Measurements from ENCODE around the gene PLXNA2.

The PLXNA2 gene

GRCh38 chr1:208157769-208158168 lies 86.4 kb downstream of the PLXNA2 start:
- Mint-ChIP-seq H3K27me3 (ENCODE audit: low read depth) (peaks cover 18% of the 10 kb centered on the region), H3K27ac (peak overlapping the region; percentile 87 to 97 (median 94)), H3K4me1 (peaks cover 84% of the 10 kb centered on the region)

GRCh38 chr1:208156741-208157140 lies 87.4 kb downstream of the PLXNA2 start:
- Mint-ChIP-seq H3K36me3 (ENCODE audit: low read depth) (no peaks in the 10 kb centered on the region), H3K27ac (peak overlapping the region in 2 of 3 experiments; percentile 87 to 94), H3K4me1 (peaks cover 74% of the 10 kb centered on the region), H3K9me3 (no peaks in the 10 kb centered on the region), H3K27me3 (ENCODE audit: low read depth) (peaks cover 21% of the 10 kb centered on the region), H3K4me3 (no peak overlapping the region)
- TF ChIP-seq CTCF (IDR thresholded peaks at IDR 0.05; ENCODE audit: unreplicated experiment in 3 of 3) = no peak

More at GRCh38 chr1:208157769-208158168, 86.4 kb downstream of the PLXNA2 start:
- Mint-ChIP-seq H3K4me3 (peak overlapping the region in 1 of 3 experiments; percentile 9), H3K36me3 (ENCODE audit: low read depth) (no peaks in the 10 kb centered on the region), H3K9me3 (no peaks in the 10 kb centered on the region)
- TF ChIP-seq CTCF (IDR thresholded peaks at IDR 0.05; ENCODE audit: unreplicated experiment in 3 of 3) = no peak

- Mint-ChIP-seq H3K36me3 (ENCODE audit: low read depth) (no peaks in the 10 kb centered on the region), H3K9me3 (no peaks in the 10 kb centered on the region), H3K27me3 (ENCODE audit: low read depth) (peaks cover 20% of the 10 kb centered on the region), H3K4me1 (peaks cover 69% of the 10 kb centered on the region), H3K4me3 (no peak overlapping the region), H3K27ac (peak overlapping the region in 1 of 3 experiments; percentile 94)
- TF ChIP-seq CTCF (IDR thresholded peaks at IDR 0.05; ENCODE audit: unreplicated experiment in 3 of 3) = no peak
These were observed 87.9 kb downstream of the PLXNA2 start for GRCh38 chr1:208156310-208156709.

GRCh38 chr1:208154679-208155642 lies 89.2 kb downstream of the PLXNA2 start:
- Mint-ChIP-seq H3K27ac (peak overlapping the region; percentile 21 to 72 (median 61)), H3K4me1 (peaks cover 56% of the 10 kb centered on the region), H3K4me3 (no peak overlapping the region), H3K36me3 (ENCODE audit: low read depth) (no peaks in the 10 kb centered on the region), H3K9me3 (no peaks in the 10 kb centered on the region), H3K27me3 (ENCODE audit: low read depth) (peaks cover 17% of the 10 kb centered on the region)
- TF ChIP-seq CTCF (IDR thresholded peaks at IDR 0.05; ENCODE audit: unreplicated experiment in 3 of 3) = no peak

- Mint-ChIP-seq H3K4me3 (no peak overlapping the region), H3K4me1 (peaks cover 47% of the 10 kb centered on the region), H3K36me3 (ENCODE audit: low read depth) (no peaks in the 10 kb centered on the region), H3K27ac (peak overlapping the region in 2 of 3 experiments; percentile 61 to 72), H3K9me3 (no peaks in the 10 kb centered on the region), H3K27me3 (ENCODE audit: low read depth) (peaks cover 17% of the 10 kb centered on the region)
- TF ChIP-seq CTCF (IDR thresholded peaks at IDR 0.05; ENCODE audit: unreplicated experiment in 3 of 3) = no peak
These were observed 90.1 kb downstream of the PLXNA2 start for GRCh38 chr1:208154040-208154439.

Data from nephron (organoid).